Calu3 (cell line): Measurements from ENCODE around the gene PPIL3. TPM values are rescaled to one million over a fixed set of nuclear protein-coding genes. Genes with fewer than 3 reads are reported as not detected.

ENCODE experiments used
- BruUV-seq: library from RNA; stranded (reverse); fragments of 400-500 nt; replicated peaks from 2 replicates; lab custom pipeline; 2021; lab: Mats Ljungman, UMichigan
- CTCF ChIA-PET: fragments of 300-600 bp; sonication (Branson Sonifier 250); formaldehyde crosslinking; loops from one replicate; lab custom pipeline; 2022; ENCODE audit warnings: antibody characterized with exemption; lab: Charles Lee
- DNase-seq: peaks from one replicate; pipeline ENCODE4 v3.0.0; 2022
- H3K27ac Mint-ChIP-seq: one replicate; pipeline ENCODE4 v1.8.0; 2022; ENCODE audit warnings: mixed read lengths; ENCODE audit not compliant: unreplicated experiment
- H3K27me3 Mint-ChIP-seq: one replicate; pipeline ENCODE4 v1.8.0; 2022; ENCODE audit warnings: mixed read lengths; ENCODE audit not compliant: unreplicated experiment
- H3K36me3 Mint-ChIP-seq: one replicate; pipeline ENCODE4 v1.8.0; 2022; ENCODE audit warnings: mild to moderate bottlenecking, moderate library complexity, mixed read lengths; ENCODE audit not compliant: insufficient read depth, unreplicated experiment
- H3K4me1 Mint-ChIP-seq: one replicate; pipeline ENCODE4 v1.8.0; 2022; ENCODE audit warnings: mild to moderate bottlenecking, low read depth, mixed read lengths; ENCODE audit not compliant: unreplicated experiment
- H3K4me3 Mint-ChIP-seq: one replicate; pipeline ENCODE4 v1.8.0; 2022; ENCODE audit warnings: mild to moderate bottlenecking, low read depth, moderate library complexity, mixed read lengths; ENCODE audit not compliant: unreplicated experiment
- H3K9me3 Mint-ChIP-seq: one replicate; pipeline ENCODE4 v1.8.0; 2022; ENCODE audit warnings: low read depth, mixed read lengths; ENCODE audit not compliant: unreplicated experiment
- intact Hi-C: fragments of 100-400 bp; cut with micrococcal nuclease; formaldehyde crosslinking; loops from one replicate; pipeline ENCODE4 v1.10.0; 2022; ENCODE audit not compliant: unreplicated experiment
- total RNA-seq: library from RNA; stranded (reverse); gene quantifications from 2 replicates; pipeline ENCODE4 v1.2.3, GENCODE V29; 2022
- TF ChIP-seq, protein P1 (sequence below): fragments of 200-600 bp; IDR thresholded peaks from one replicate; pipeline ENCODE4 v1.8.0; 2022; ENCODE audit warnings: antibody characterized with exemption; ENCODE audit not compliant: unreplicated experiment

The PPIL3 gene
- total RNA-seq, 1 experiment from 2014 or later: 28.0 TPM

- DNase-seq: no peak
- CTCF ChIA-PET: no interaction called here
- no TSS peak for BruUV-seq
- TF ChIP-seq, protein P1, sequence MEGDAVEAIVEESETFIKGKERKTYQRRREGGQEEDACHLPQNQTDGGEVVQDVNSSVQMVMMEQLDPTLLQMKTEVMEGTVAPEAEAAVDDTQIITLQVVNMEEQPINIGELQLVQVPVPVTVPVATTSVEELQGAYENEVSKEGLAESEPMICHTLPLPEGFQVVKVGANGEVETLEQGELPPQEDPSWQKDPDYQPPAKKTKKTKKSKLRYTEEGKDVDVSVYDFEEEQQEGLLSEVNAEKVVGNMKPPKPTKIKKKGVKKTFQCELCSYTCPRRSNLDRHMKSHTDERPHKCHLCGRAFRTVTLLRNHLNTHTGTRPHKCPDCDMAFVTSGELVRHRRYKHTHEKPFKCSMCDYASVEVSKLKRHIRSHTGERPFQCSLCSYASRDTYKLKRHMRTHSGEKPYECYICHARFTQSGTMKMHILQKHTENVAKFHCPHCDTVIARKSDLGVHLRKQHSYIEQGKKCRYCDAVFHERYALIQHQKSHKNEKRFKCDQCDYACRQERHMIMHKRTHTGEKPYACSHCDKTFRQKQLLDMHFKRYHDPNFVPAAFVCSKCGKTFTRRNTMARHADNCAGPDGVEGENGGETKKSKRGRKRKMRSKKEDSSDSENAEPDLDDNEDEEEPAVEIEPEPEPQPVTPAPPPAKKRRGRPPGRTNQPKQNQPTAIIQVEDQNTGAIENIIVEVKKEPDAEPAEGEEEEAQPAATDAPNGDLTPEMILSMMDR: no peak
- H3K4me1 Mint-ChIP-seq: peaks cover 36% of the 10 kb centered on the region
- H3K27ac Mint-ChIP-seq: peak overlapping the region; percentile 16
- H3K36me3 Mint-ChIP-seq: peaks cover 92% of the 10 kb centered on the region
- H3K4me3 Mint-ChIP-seq: peak overlapping the region; percentile 39
- no peaks in the 10 kb centered on the region for H3K27me3 Mint-ChIP-seq
- intact Hi-C loops: loop anchor here (5.0 kb wide), 1 partner anchor 48 kb away; the partner anchor contains the start of gene BZW1
- no peaks in the 10 kb centered on the region for H3K9me3 Mint-ChIP-seq
Measured at GRCh38 chr2:200860092-200860795, 28.6 kb downstream of the PPIL3 start.

GRCh38 chr2:200856806-200857205 lies 32.1 kb downstream of the PPIL3 start:
- TF ChIP-seq, protein P1: no peak
- BruUV-seq: no TSS peak
- H3K9me3 Mint-ChIP-seq: no peaks in the 10 kb centered on the region
- H3K4me1 Mint-ChIP-seq: peaks cover 20% of the 10 kb centered on the region
- no peaks in the 10 kb centered on the region for H3K27me3 Mint-ChIP-seq
- H3K4me3 Mint-ChIP-seq: no peak overlapping the region
- H3K27ac Mint-ChIP-seq: no peak overlapping the region
- DNase-seq: no peak
- intact Hi-C loops: no loop called here
- CTCF ChIA-PET: no interaction called here
- H3K36me3 Mint-ChIP-seq: peaks cover 91% of the 10 kb centered on the region

GRCh38 chr2:200852605-200853004 lies 36.3 kb downstream of the PPIL3 start:
- H3K27ac Mint-ChIP-seq: no peak overlapping the region
- H3K27me3 Mint-ChIP-seq: no peaks in the 10 kb centered on the region
- TF ChIP-seq, protein P1: no peak
- CTCF ChIA-PET: no interaction called here
- intact Hi-C loops: no loop called here
- no peaks in the 10 kb centered on the region for H3K9me3 Mint-ChIP-seq
- DNase-seq: no peak
- no peaks in the 10 kb centered on the region for H3K4me1 Mint-ChIP-seq
- no peak overlapping the region for H3K4me3 Mint-ChIP-seq
- H3K36me3 Mint-ChIP-seq: peaks cover 74% of the 10 kb centered on the region
- no TSS peak for BruUV-seq

DNA sequence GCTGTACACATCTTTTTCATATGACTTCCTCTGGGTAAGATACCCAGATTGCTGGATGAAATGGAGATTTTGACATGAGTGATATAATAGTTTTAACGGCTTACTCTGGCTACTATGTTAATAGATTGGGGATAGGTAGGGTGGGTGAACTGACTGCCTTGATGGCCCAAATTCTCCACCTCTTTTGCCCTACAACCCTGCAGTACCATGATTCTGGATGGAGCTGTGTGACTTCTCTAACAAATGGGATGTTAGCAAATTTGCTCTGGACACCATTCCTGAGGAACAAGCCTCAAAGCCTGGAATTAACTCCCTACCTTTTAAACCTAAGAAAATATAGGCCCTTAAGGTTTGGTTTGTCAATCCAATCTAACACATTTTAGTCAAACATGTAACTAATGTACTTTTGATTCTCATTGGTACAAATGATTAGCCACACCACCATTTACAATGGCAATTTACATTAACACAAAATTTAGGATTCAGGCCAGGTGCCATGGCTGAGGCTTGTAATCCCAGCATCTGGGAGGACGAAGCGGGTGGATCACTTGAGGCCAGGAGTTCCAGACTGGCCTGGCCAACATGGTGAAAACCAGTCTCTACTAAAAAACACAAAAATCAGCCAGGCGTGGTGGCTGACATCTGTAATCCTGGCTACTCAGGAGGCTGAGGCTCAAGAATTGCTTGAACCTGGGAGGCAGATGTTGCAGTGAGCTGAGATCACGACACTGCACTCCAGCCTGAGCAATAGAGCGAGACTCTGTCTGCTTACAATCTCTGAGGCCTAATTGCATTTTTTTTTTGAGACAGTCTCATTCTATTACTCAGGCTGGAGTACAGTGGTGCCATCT lies 37.3 kb downstream of the PPIL3 start:
- CTCF ChIA-PET: interaction anchor here (0.6 kb wide), 1 partner anchor 267 kb away, joined by 5 read pairs; no protein-coding TSS in a partner anchor

More for the DNA sequence above, 37.3 kb downstream of the PPIL3 start:
- Mint-ChIP-seq H3K9me3 (no peaks in the 10 kb centered on the region), H3K27ac (no peak overlapping the region), H3K36me3 (peaks cover 65% of the 10 kb centered on the region), H3K4me3 (no peak overlapping the region), H3K4me1 (no peaks in the 10 kb centered on the region), H3K27me3 (no peaks in the 10 kb centered on the region)
- no TSS peak for BruUV-seq
- intact Hi-C loops: no loop called here
- TF ChIP-seq, protein P1: no peak
- DNase-seq: no peak
